GM19372 (cell line): Measurements from ENCODE around the gene FIGN.

Experiments
- ATAC-seq: cut with Tn5 transposase; IDR thresholded peaks from one replicate; pipeline ENCODE4 v1.9.1; 2021; ENCODE audit warnings: mild to moderate bottlenecking, low read depth, moderate library complexity; ENCODE audit not compliant: unreplicated experiment

FIGN gene

DNA sequence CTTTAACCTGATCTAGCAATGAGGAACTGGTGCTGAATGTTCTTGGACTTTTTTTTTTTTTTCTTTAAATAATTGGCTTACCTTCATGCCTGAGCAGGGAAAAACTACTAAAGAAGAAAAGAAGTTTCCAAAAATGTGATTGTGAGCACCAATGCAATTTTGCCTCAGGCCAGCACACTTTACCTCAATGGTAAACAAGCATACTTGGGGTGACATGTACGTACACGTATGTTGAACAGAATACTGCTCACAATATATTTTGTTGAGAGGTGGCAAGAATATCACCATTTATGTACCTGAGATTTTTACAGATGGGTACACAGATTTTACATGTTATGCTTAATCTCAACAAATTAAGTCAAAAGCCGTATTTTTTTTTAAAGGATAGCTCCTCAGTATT, 144.3 kb downstream of the FIGN start:
- no peak for ATAC-seq

GRCh38 chr2:163580757-163581156, 155.1 kb downstream of the FIGN start:
- no peak for ATAC-seq

- no peak for ATAC-seq
Observed at GRCh38 chr2:163574309-163574708, 161.5 kb downstream of the FIGN start.

GRCh38 chr2:163573652-163574051, 162.2 kb downstream of the FIGN start:
- no peak for ATAC-seq

GRCh38 chr2:163572850-163573249, 163.0 kb downstream of the FIGN start:
- no peak for ATAC-seq

DNA sequence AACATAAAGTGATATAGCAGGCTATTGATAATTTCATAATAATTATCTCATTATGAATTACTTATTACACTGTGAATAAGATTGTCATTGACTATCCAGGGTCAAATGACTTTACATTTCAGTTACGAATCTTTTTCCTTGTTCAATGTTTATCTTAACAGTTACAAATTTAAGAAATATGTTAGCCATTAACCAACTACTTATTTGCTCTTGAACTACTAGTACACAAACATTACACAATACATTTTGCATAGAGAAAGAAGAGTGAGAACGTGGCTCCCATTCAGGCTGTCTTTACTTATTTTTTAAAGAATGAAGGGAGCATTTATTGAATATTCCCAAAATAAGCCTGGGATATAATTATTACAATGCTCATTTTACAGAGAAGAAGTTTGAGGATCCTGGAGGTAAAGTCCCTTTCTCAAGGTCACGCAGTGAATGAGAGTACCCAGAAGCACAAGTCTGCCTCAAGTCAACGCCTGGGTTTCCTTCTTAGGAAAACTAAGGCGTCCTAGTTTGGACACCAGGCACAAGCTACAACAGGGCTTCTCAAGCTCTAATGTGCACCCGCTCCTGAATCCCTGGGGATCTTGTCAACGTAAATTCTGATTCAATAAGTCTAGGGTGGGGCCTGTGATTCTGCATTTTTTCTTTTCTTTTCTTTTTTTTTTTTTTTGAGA, 164.2 kb downstream of the FIGN start:
- ATAC-seq: no peak

GRCh38 chr2:163570391-163570790, 165.4 kb downstream of the FIGN start:
- ATAC-seq: no peak

- ATAC-seq: no peak
Observed at GRCh38 chr2:163565192-163565591, 170.6 kb downstream of the FIGN start.

GRCh38 chr2:163564236-163564635, 171.6 kb downstream of the FIGN start:
- no peak for ATAC-seq

DNA sequence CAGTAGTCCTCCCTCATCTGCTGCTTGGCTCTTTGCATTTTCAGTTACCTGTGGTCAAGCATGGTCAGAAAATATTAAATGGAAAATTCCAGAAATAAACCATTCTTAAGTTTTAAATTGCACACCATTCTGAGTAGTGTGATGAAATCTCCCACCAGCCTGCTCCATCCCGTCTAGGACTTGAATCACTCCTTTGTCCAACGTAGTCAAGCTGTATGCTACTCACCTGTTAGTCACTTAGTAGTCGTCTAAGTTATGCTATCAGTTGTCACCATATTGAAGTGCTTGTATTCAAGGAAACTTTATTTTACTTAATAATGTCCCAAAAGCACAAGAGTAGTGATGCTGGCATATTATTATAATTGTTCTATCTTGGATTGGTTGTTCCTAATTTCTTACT, 172.5 kb downstream of the FIGN start:
- ATAC-seq: no peak

DNA sequence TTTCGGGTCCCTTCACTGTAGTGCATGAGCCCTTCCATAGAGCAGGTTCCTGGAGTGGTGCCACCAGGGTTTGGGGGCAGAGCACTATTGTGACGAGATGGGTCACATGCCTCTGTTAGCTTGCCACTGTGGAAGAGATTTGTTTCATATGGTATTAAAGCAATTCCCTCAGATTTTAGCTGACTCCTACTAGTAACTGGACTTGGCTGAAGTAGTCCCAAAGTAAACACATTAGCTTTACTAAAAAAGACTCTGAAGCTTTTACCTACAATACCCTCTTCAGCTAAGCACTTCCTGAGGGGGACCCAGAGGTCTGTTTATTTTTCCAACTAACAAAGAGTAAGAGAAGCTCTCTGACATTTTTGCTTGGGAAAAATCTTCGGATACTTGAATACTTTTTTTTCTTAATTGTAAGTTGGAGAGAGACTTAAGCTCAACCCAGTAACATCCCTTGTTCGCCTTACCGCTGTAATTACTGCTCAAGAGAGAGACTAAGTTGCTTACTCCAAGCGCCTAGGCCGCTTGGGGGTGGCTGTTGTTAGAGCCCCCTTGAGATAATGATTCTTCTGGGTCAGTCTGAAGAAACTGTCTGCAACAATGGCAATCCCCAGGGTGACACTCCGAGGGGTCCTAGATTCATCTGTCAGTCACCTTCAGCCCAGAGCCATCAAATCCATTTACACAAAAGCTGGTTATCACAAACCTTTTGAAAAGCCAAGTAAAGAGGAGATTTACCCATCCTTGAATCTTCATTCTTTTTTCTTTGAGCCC, 177.4 kb downstream of the FIGN start:
- no peak for ATAC-seq

- ATAC-seq: no peak
Observed at GRCh38 chr2:163556511-163556910, 179.3 kb downstream of the FIGN start.

GRCh38 chr2:163554864-163555263, 180.9 kb downstream of the FIGN start:
- ATAC-seq: no peak

- ATAC-seq: no peak
Observed at GRCh38 chr2:163553601-163554000, 182.2 kb downstream of the FIGN start.

- ATAC-seq: no peak
Observed at GRCh38 chr2:163552758-163553157, 183.1 kb downstream of the FIGN start.

DNA sequence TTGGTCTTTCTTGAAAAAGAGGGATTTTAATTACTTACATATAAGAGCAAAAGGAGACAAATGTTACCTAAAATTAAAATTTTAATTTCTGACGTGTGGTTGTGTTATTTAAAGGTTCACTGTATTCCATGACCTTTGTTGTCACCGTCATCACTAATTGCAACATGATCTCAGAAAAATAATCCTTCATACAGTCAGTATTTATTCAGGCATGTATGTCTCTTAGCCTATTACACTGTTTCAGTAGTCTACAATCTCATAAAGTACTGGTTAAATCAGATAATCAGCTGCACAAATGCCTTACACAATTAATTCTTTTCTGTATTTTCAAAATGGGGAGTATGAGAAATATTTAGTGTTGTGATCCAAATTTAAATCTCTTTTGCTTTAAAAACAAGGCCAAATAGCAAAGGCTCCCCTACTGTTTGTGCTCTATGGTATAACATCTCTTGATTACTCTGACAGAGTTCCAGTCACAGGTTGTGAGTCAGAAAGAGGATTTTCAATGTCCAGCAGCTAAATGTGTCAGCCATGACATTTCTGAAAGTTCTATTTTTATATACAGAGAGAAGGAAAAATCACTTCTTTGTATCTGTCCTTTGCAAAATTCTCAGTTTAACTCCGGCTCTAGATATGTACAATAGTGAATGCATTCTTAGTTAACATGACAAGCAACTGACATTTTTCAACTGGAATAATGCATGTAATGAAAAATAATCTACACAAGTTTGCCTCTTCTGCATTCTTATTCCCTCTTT, 184.0 kb downstream of the FIGN start:
- ATAC-seq: no peak

GRCh38 chr2:163548970-163549369, 186.8 kb downstream of the FIGN start:
- no peak for ATAC-seq
